Naive thymus-derived CD8-positive, alpha-beta T cell (primary cell): ENCODE results near the gene PGAM5. TPM values are rescaled to one million over a fixed set of nuclear protein-coding genes. Genes with fewer than 3 reads are reported as not detected.
A peak's percentile ranks its signal among the peaks of the same experiment; 100 is the strongest.

Experiments used
- ATAC-seq, 2 donors: fragments of 150-1000 bp; cut with Tn5 transposase in 1 of 2; sonication (Bioruptor Pico), chemical (Tn5 transposase) in 1 of 2; 1 replicate in 1 of 2; 2 replicates in 1 of 2; pipeline ENCODE4 v1.10.0; 2021; ENCODE audit warnings: mild to moderate bottlenecking in 2 of 2, moderate library complexity in 2 of 2
- POLR2A ChIA-PET: fragments of 350-600 bp; sonication (Branson Sonifier 250); formaldehyde crosslinking; loops from one replicate; lab custom pipeline; 2021; ENCODE audit warnings: antibody characterized with exemption; lab: Charles Lee
- DNase-seq, 10 donors: peaks; one replicate each; pipeline versions ENCODE4 v3.0.0 to v3.0.0-alpha.2; 2020 to 2022
- H3K27ac Mint-ChIP-seq, 10 donors: one replicate each; pipeline ENCODE4 v1.8.0; 2020 to 2022; ENCODE audit warnings: mild to moderate bottlenecking in 10 of 10, mixed read lengths in 10 of 10, moderate library complexity in 4 of 10, inconsistent platforms in 1 of 10
- H3K27me3 Mint-ChIP-seq, 5 donors: one replicate each; pipeline ENCODE4 v1.8.0; 2021 to 2022; ENCODE audit warnings: mixed read lengths in 5 of 5
- H3K36me3 Mint-ChIP-seq, 3 donors: one replicate each; pipeline ENCODE4 v1.8.0; 2020 to 2022; ENCODE audit warnings: mixed read lengths in 3 of 3, mild to moderate bottlenecking in 2 of 3, inconsistent platforms in 1 of 3
- H3K4me1 Mint-ChIP-seq, 4 donors: one replicate each; pipeline ENCODE4 v1.8.0; 2021 to 2022; ENCODE audit warnings: mixed read lengths in 4 of 4
- H3K4me3 Mint-ChIP-seq, 10 donors: one replicate each; pipeline ENCODE4 v1.8.0; 2020 to 2022; ENCODE audit warnings: mild to moderate bottlenecking in 10 of 10, mixed read lengths in 10 of 10, moderate library complexity in 6 of 10, inconsistent platforms in 1 of 10
- H3K9me3 Mint-ChIP-seq, 9 donors: one replicate each; pipeline ENCODE4 v1.8.0; 2020 to 2022; ENCODE audit warnings: mixed read lengths in 9 of 9, mild to moderate bottlenecking in 3 of 9, inconsistent platforms in 1 of 9, moderate library complexity in 1 of 9
- polyA plus RNA-seq, 3 donors: library from polyadenylated mRNA; unstranded; fragments of 300-500 nt; fragmentation: Illumina TruSeq; gene quantifications; one replicate each; pipeline ENCODE4 v1.2.3, GENCODE V29; 2021
- total RNA-seq, 8 experiments: library from RNA in 2 of 8; stranded (reverse) in 2 of 8; gene quantifications; one replicate each; pipeline ENCODE4 v1.2.3 and lab custom pipeline; 2021 to 2026

Gene PGAM5
- total and polyA plus RNA-seq, 5 experiments from 2014 or later, result 20.9 to 30.9 (median 27.5) TPM

GRCh38 chr12:132761921-132762583 lies 51.4 kb downstream of the PGAM5 start:
- POLR2A ChIA-PET, result interaction anchor here (0.9 to 1.9 kb wide), 8 partner anchors 8 to 147 kb away, joined by 3 to 16 read pairs (median 4); no protein-coding TSS in a partner anchor

GRCh38 chr12:132764231-132764630 lies 53.6 kb downstream of the PGAM5 start:
- POLR2A ChIA-PET, result interaction anchor here (0.8 kb wide), 1 partner anchor 79 kb away, joined by 3 read pairs; no protein-coding TSS in a partner anchor
- no peak for ATAC-seq
- H3K9me3 Mint-ChIP-seq, result no peaks in the 10 kb centered on the region
- no peak for DNase-seq
- peaks cover 29 to 53% (median 48%) of the 10 kb centered on the region in 4 donors for H3K4me1 Mint-ChIP-seq
- no peaks in the 10 kb centered on the region for H3K27me3 Mint-ChIP-seq
- peaks cover 0 to 5% (median 0%) of the 10 kb centered on the region in 3 donors for H3K36me3 Mint-ChIP-seq
- H3K4me3 Mint-ChIP-seq, result no peak overlapping the region
- H3K27ac Mint-ChIP-seq, result peak overlapping the region in 1 of 10 donors; percentile 47

More at GRCh38 chr12:132761921-132762583, 51.4 kb downstream of the PGAM5 start:
- H3K4me1 Mint-ChIP-seq, result peaks cover 16 to 37% (median 32%) of the 10 kb centered on the region in 4 donors
- H3K27me3 Mint-ChIP-seq, result no peaks in the 10 kb centered on the region
- peak; percentile 75 to 91 (median 84) for DNase-seq
- no peaks in the 10 kb centered on the region for H3K9me3 Mint-ChIP-seq
- peaks cover 0 to 14% (median 0%) of the 10 kb centered on the region in 3 donors for H3K36me3 Mint-ChIP-seq
- H3K4me3 Mint-ChIP-seq, result peak overlapping the region; percentile 51 to 89 (median 78)
- peak; percentile 92 to 94 for ATAC-seq
- peak overlapping the region; percentile 40 to 93 (median 88) for H3K27ac Mint-ChIP-seq

- Mint-ChIP-seq H3K4me1 (peaks cover 28 to 58% (median 53%) of the 10 kb centered on the region in 4 donors), H3K4me3 (peak overlapping the region in 3 of 10 donors; percentile 29 to 76 (median 39)), H3K9me3 (no peaks in the 10 kb centered on the region), H3K27ac (peak overlapping the region in 2 of 10 donors; percentile 15 to 75), H3K36me3 (peaks cover 0 to under 1% (median 0%) of the 10 kb centered on the region in 3 donors), H3K27me3 (no peaks in the 10 kb centered on the region)
- POLR2A ChIA-PET, result interaction anchor here (1.0 kb wide), 1 partner anchor 85 kb away, joined by 4 read pairs; no protein-coding TSS in a partner anchor
- DNase-seq (no peak), ATAC-seq (no peak)
Observed at GRCh38 chr12:132765361-132765760, 54.7 kb downstream of the PGAM5 start.

GRCh38 chr12:132766380-132767085 lies 55.9 kb downstream of the PGAM5 start:
- ATAC-seq (no peak), DNase-seq (no peak)
- POLR2A ChIA-PET, result interaction anchor here (0.6 kb wide), 2 partner anchors 247 to 272 kb away, joined by 3 read pairs; no protein-coding TSS in a partner anchor
- Mint-ChIP-seq H3K36me3 (no peaks in the 10 kb centered on the region), H3K27me3 (no peaks in the 10 kb centered on the region), H3K4me1 (peaks cover 27 to 60% (median 52%) of the 10 kb centered on the region in 4 donors), H3K9me3 (no peaks in the 10 kb centered on the region), H3K27ac (peak overlapping the region in 3 of 10 donors; percentile 8 to 72 (median 15)), H3K4me3 (peak overlapping the region in 1 of 10 donors; percentile 19)

DNA sequence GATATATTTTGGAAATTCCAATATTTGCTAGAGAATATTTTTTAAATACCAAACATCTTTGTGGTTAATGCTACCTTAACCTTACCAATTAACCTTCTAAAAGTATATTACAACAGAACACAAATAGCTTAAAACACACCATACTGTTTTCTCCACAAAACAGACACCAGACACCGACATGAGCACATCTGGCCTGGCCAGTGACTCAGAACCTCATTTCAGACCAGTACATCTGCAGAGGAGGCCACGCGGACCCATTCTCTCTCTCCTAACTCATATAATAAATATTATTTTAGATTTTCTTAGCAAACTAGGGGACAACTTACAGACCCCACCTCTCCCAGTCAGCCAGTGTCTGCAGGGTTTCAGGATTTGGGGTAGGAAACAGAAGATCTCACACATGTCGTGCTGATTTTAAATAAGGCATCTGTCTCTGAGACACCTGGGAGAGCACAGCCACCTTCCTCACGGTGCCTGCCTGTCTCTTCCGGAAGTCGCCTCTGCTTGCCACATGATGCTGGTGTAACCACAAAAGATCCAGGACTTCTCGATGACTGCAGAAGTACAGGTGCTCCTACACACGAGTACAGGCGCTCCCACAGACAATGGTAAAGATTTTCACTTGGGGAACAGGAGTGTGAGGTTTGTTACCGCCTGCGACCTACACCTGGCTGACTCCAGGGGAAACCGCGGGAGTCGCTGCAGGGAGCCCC lies 60.6 kb downstream of the PGAM5 start:
- peaks cover 0 to 28% (median 11%) of the 10 kb centered on the region in 3 donors for H3K36me3 Mint-ChIP-seq
- POLR2A ChIA-PET, result interaction anchor here (0.6 to 1.0 kb wide), 3 partner anchors 9 to 142 kb away, joined by 3 to 5 read pairs (median 3); no protein-coding TSS in a partner anchor
- peak; percentile 84 to 86 for ATAC-seq

More for the DNA sequence above, 60.6 kb downstream of the PGAM5 start:
- DNase-seq, result peak; percentile 37 to 79 (median 62)
- peak overlapping the region; percentile 61 to 94 (median 86) for H3K27ac Mint-ChIP-seq
- H3K4me1 Mint-ChIP-seq, result peaks cover 31 to 82% (median 71%) of the 10 kb centered on the region in 4 donors
- peak overlapping the region; percentile 29 to 81 (median 68) for H3K4me3 Mint-ChIP-seq
- no peaks in the 10 kb centered on the region for H3K27me3 Mint-ChIP-seq
- H3K9me3 Mint-ChIP-seq, result no peaks in the 10 kb centered on the region

Other genes with a start within 250 kb of the PGAM5 start
- gene FBRSL1, start 220.7 kb upstream of the PGAM5 start, total RNA-seq, result 100 to 1,000 TPM in 1 of 2 experiments, 10 to 100 TPM in 1; 97.5 to 101 TPM
- gene FBRSL1, start 220.7 kb upstream of the PGAM5 start, polyA plus RNA-seq, result 1 to 10 TPM in 1 of 3 donors, under 1 TPM in 2; 0.38 to 1.0 (median 0.42) TPM
- not detected for gene LRCOL1, start 100.3 kb upstream of the PGAM5 start, total RNA-seq
- gene LRCOL1, start 100.3 kb upstream of the PGAM5 start, polyA plus RNA-seq, result not detected
- not detected for gene P2RX2, start 92.1 kb upstream of the PGAM5 start, total RNA-seq
- gene P2RX2, start 92.1 kb upstream of the PGAM5 start, polyA plus RNA-seq, result not detected
- 10 to 100 TPM; 53.3 to 56.1 TPM for gene POLE, start 23.5 kb upstream of the PGAM5 start, total RNA-seq
- gene POLE, start 23.5 kb upstream of the PGAM5 start, polyA plus RNA-seq, result 1 to 10 TPM; 2.8 to 3.3 (median 2.8) TPM
- 1 to 10 TPM; 3.8 to 5.0 TPM for gene PXMP2, start 23.3 kb upstream of the PGAM5 start, total RNA-seq
- 10 to 100 TPM in 2 of 3 donors, 1 to 10 TPM in 1; 9.9 to 16.4 (median 12.0) TPM for gene PXMP2, start 23.3 kb upstream of the PGAM5 start, polyA plus RNA-seq
- 100 to 1,000 TPM; 100 to 107 TPM for gene ANKLE2, start 51.0 kb downstream of the PGAM5 start, total RNA-seq
- 10 to 100 TPM; 17.8 to 32.1 (median 23.0) TPM for gene ANKLE2, start 51.0 kb downstream of the PGAM5 start, polyA plus RNA-seq
- gene GOLGA3, start 118.0 kb downstream of the PGAM5 start, total RNA-seq, result 10 to 100 TPM; 77.9 to 82.1 TPM
- gene GOLGA3, start 118.0 kb downstream of the PGAM5 start, polyA plus RNA-seq, result 10 to 100 TPM in 2 of 3 donors, 1 to 10 TPM in 1; 2.7 to 18.1 (median 12.2) TPM
- gene CHFR, start 176.8 kb downstream of the PGAM5 start, total RNA-seq, result 10 to 100 TPM; 93.5 to 96.9 TPM
- 10 to 100 TPM; 25.1 to 37.4 (median 27.6) TPM for gene CHFR, start 176.8 kb downstream of the PGAM5 start, polyA plus RNA-seq
- 10 to 100 TPM; 17.4 to 18.6 TPM for gene ZNF605, start 245.5 kb downstream of the PGAM5 start, total RNA-seq
- gene ZNF605, start 245.5 kb downstream of the PGAM5 start, polyA plus RNA-seq, result under 1 TPM; 0.46 to 0.72 (median 0.65) TPM